Transverse colon (tissue), 4 donors: ENCODE data around the gene SERTAD1.

ENCODE experiments used
- CTCF ChIP-seq, 5 experiments: fragments of 200-600 bp in 3 of 5; fragments of 450-650 bp in 2 of 5; sonication (generic) in 3 of 5; IDR thresholded peaks; 1 replicate in 2 of 5; 2 replicates in 3 of 5; pipeline ENCODE4 v1.5.1; 2016 to 2017; ENCODE audit warnings: antibody characterized with exemption in 5 of 5, inconsistent platforms in 3 of 5, mild to moderate bottlenecking in 2 of 5, moderate library complexity in 1 of 5
- POLR2AphosphoS5 ChIP-seq, 3 donors: sonication (generic); formaldehyde crosslinking; IDR thresholded peaks; one replicate each; pipeline ENCODE4 v1.6.1; 2016; ENCODE audit warnings: antibody characterized with exemption in 3 of 3

GRCh38 chr19:40444000-40444824, 18.4 kb upstream of the SERTAD1 start, which contains the start of gene SERTAD3:
- TF ChIP-seq CTCF (IDR thresholded peaks at IDR 0.05) (no peak), POLR2AphosphoS5 (IDR thresholded peaks at IDR 0.05) (peak; percentile 99)
